Nephron (organoid): Measurements from ENCODE around the gene DYNLRB2.

Experiments
- H3K27ac Mint-ChIP-seq, 3 experiments: 2 replicates each; pipeline ENCODE4 v1.8.0; 2020; ENCODE audit warnings: mixed read lengths in 3 of 3, mild to moderate bottlenecking in 2 of 3, moderate library complexity in 1 of 3
- H3K27me3 Mint-ChIP-seq: 2 replicates; pipeline ENCODE4 v1.8.0; 2021; ENCODE audit warnings: low read depth, mild to moderate bottlenecking, moderate library complexity, mixed read lengths
- H3K36me3 Mint-ChIP-seq: 2 replicates; pipeline ENCODE4 v1.8.0; 2020; ENCODE audit warnings: low read depth, mixed read lengths
- H3K4me1 Mint-ChIP-seq: 2 replicates; pipeline ENCODE4 v1.8.0; 2020; ENCODE audit warnings: mixed read lengths
- H3K4me3 Mint-ChIP-seq, 3 experiments: 2 replicates each; pipeline ENCODE4 v1.8.0; 2020; ENCODE audit warnings: mild to moderate bottlenecking in 3 of 3, mixed read lengths in 3 of 3, moderate library complexity in 2 of 3
- H3K9me3 Mint-ChIP-seq: 2 replicates; pipeline ENCODE4 v1.8.0; 2020; ENCODE audit warnings: mixed read lengths
- CTCF ChIP-seq, 3 experiments: fragments of 200-600 bp; sonication (generic); IDR thresholded peaks; one replicate each; pipeline ENCODE4 v1.5.0; 2021; ENCODE audit warnings: antibody characterized with exemption in 3 of 3; ENCODE audit not compliant: unreplicated experiment in 3 of 3

Gene DYNLRB2

GRCh38 chr16:80580109-80580832, 39.5 kb downstream of the DYNLRB2 start:
- no peak for TF ChIP-seq CTCF (IDR thresholded peaks at IDR 0.05; ENCODE audit: unreplicated experiment in 3 of 3)
- Mint-ChIP-seq H3K27me3 (peaks cover 6% of the 10 kb centered on the region), H3K4me3 (no peak overlapping the region)

GRCh38 chr16:80583466-80583865, 42.7 kb downstream of the DYNLRB2 start:
- peaks cover 11% of the 10 kb centered on the region for H3K27me3 Mint-ChIP-seq
- H3K4me3 Mint-ChIP-seq, result no peak overlapping the region
- H3K9me3 Mint-ChIP-seq, result no peaks in the 10 kb centered on the region
- no peak for TF ChIP-seq CTCF (IDR thresholded peaks at IDR 0.05; ENCODE audit: unreplicated experiment in 3 of 3)
- no peaks in the 10 kb centered on the region for H3K4me1 Mint-ChIP-seq
- no peak overlapping the region for H3K27ac Mint-ChIP-seq
- no peaks in the 10 kb centered on the region for H3K36me3 Mint-ChIP-seq

More at GRCh38 chr16:80580109-80580832, 39.5 kb downstream of the DYNLRB2 start:
- Mint-ChIP-seq H3K4me1 (no peaks in the 10 kb centered on the region), H3K36me3 (no peaks in the 10 kb centered on the region), H3K9me3 (no peaks in the 10 kb centered on the region), H3K27ac (no peak overlapping the region)

GRCh38 chr16:80585764-80586163, 45.0 kb downstream of the DYNLRB2 start:
- H3K4me3 Mint-ChIP-seq, result no peak overlapping the region
- no peaks in the 10 kb centered on the region for H3K36me3 Mint-ChIP-seq
- H3K4me1 Mint-ChIP-seq, result peaks cover under 1% of the 10 kb centered on the region
- TF ChIP-seq CTCF (IDR thresholded peaks at IDR 0.05; ENCODE audit: unreplicated experiment in 3 of 3), result no peak
- H3K27ac Mint-ChIP-seq, result no peak overlapping the region
- H3K27me3 Mint-ChIP-seq, result peaks cover 11% of the 10 kb centered on the region
- no peaks in the 10 kb centered on the region for H3K9me3 Mint-ChIP-seq

GRCh38 chr16:80586476-80586875, 45.7 kb downstream of the DYNLRB2 start:
- Mint-ChIP-seq H3K4me3 (no peak overlapping the region), H3K4me1 (peaks cover 8% of the 10 kb centered on the region), H3K36me3 (no peaks in the 10 kb centered on the region), H3K9me3 (peaks cover 3% of the 10 kb centered on the region), H3K27me3 (peaks cover 6% of the 10 kb centered on the region), H3K27ac (no peak overlapping the region)
- no peak for TF ChIP-seq CTCF (IDR thresholded peaks at IDR 0.05; ENCODE audit: unreplicated experiment in 3 of 3)

GRCh38 chr16:80587071-80587470, 46.3 kb downstream of the DYNLRB2 start:
- Mint-ChIP-seq H3K9me3 (peaks cover 3% of the 10 kb centered on the region), H3K4me3 (no peak overlapping the region), H3K27me3 (peaks cover 4% of the 10 kb centered on the region), H3K4me1 (peaks cover 10% of the 10 kb centered on the region), H3K36me3 (no peaks in the 10 kb centered on the region), H3K27ac (no peak overlapping the region)
- TF ChIP-seq CTCF (IDR thresholded peaks at IDR 0.05; ENCODE audit: unreplicated experiment in 3 of 3), result no peak
